Activated CD4-positive, CD25-positive, alpha-beta regulatory T cell treated with anti-CD3 and anti-CD28 coated beads, Interleukin-2, amount 50 U/mL, for 24 hours (primary cell): ENCODE results near the gene FOSL1.

ENCODE experiments used
- ATAC-seq, 2 donors: fragments of 150-1000 bp; cut with Tn5 transposase; one replicate each; pipeline ENCODE4 v1.10.0; 2021; ENCODE audit warnings: mild to moderate bottlenecking in 1 of 2, moderate library complexity in 1 of 2

Gene FOSL1

DNA sequence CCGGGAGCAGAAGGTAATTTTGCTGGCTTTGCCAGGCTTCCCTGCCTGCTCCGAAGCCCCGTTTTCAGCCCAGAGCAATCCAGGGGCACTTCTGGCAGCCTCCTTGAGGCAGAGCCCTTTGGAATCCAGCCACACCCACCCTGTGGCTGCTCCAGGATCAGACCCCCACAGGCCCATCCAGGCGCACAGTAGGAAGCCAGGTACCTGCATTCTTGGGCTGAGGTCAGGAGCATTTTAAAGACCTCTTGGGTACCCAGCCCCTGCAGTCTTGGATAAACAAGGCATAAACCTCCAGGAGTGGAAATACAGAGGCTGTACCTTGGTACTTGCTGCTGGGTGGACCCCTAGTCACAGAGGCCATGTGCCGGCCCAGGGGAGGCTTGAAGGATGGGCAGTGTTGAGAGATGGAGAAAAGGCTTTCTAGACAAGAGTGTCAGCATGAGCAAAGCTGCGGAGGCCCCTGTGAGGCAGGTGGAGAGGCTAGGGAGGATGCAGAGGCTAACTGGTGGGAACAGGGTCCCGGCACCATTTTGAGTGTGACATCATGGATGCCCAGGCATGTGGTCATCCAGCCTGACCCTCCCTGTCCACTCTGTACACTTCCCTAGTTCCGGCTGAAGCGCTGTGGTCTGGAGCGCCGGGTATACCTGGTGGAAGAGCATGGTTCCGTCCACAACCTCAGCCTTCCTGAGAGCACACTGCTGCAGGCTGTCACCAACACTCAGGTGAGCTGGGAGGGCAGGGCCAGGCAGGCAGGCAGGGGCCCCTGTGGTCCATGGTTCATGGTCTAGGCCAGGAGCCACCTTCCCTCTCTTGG, 36.1 kb downstream of the FOSL1 start:
- ATAC-seq, result no peak

DNA sequence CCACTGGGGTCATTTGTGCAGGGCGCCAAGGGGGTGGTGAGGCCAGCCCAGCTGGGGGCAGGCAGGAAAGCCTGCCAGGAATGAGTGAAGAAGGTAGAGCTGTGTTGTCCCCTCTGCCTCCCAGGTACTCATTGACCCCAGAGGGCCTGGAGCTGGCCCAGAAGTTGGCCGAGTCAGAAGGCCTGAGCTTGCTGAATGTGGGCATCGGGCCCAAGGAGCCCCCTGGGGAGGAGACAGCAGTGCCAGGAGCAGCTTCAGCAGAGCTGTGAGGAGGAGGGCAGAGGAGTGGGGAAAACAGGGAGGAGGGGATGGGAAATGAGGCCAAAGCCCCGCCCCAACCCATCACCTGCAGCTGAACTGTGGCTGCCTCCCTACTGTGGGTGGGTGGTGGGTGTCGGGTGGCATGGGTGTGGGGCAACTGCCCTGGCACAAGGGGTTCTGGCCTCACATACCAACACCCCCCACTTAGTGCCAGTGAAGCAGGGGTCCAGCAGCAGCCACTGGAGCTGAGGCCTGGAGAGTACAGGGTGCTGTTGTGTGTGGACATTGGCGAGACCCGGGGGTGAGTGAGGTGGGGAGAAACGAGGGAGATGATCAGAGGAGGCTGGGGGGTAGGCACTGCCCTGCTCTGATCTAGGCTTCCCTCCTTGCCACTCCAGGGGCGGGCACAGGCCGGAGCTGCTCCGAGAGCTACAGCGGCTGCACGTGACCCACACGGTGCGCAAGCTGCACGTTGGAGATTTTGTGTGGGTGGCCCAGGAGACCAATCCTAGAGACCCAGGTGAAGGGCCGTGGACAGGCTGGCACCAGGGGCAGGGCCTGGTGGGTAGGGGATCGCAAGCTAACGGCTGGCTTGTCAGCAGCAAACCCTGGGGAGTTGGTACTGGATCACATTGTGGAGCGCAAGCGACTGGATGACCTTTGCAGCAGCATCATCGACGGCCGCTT, 37.0 kb downstream of the FOSL1 start:
- no peak for ATAC-seq

DNA sequence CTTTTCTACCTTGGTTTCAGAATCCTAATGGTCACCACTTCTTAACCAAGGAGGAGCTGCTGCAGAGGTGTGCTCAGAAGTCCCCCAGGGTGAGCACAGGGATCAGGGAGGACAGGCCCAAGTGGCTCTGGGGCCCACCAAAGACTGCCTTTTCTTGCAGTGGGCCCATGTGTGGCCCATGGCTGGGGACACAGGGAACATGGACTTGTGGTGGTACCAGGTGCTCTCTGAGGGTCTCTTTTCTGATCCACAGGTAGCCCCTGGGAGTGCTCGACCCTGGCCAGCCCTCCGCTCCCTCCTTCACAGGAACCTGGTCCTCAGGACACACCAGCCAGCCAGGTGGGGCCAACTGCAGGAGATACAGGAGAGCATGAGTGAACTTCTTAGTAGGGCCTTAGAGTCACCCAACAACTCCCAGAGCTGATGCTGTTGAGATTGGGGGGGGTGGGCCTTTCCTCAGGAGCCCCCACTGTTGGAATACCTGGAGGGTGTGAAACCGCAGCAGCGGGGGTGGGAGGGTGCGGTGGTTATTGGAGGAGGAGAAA, 37.9 kb downstream of the FOSL1 start:
- ATAC-seq, result no peak

DNA sequence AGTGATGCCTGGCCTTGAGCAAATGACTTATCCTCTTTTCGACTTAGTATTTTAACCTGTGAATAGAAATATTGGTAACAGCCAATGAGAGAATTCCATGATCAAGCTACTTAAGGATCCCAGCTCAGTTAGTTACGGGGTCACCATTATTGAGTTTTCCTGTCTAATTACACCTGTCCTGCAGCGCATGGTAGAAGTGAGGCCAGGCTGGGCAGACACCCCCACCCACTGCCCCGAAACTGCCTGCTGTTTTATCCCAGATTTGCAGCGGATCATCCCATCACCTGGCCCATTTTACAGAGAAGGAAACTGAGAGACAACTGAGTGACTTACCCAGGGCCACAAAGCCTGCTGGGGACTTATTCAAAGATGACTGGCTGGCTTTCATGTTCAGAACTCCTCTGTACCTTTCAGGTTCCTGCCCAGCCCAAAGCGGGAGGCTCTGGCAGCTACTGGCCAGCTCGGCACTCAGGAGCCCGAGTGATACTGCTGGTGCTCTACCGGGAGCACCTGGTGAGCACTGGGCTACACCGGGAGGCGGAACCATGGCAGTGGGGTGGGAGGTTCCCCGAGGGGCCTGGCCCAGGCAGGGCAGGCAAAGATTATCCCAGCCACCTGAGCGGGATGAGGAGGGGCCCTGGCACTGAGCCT, 38.5 kb downstream of the FOSL1 start:
- no peak for ATAC-seq

DNA sequence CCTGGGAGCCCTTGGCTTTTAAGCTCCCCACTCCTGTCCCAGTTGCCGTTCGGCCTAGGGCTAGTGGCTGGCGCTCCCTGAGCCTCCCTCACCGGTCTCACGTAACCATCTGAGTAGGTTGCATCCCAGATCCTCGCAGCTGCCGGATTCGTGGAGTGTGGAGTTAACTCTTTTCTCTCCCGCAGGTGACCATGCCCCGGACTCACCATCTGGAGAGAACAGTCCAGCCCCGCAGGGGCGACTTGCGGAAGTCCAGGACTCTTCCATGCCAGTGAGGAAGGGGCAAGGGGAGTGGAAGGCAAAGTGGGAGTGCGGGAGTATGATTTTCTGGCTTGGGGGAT, 39.1 kb downstream of the FOSL1 start:
- ATAC-seq, result no peak

DNA sequence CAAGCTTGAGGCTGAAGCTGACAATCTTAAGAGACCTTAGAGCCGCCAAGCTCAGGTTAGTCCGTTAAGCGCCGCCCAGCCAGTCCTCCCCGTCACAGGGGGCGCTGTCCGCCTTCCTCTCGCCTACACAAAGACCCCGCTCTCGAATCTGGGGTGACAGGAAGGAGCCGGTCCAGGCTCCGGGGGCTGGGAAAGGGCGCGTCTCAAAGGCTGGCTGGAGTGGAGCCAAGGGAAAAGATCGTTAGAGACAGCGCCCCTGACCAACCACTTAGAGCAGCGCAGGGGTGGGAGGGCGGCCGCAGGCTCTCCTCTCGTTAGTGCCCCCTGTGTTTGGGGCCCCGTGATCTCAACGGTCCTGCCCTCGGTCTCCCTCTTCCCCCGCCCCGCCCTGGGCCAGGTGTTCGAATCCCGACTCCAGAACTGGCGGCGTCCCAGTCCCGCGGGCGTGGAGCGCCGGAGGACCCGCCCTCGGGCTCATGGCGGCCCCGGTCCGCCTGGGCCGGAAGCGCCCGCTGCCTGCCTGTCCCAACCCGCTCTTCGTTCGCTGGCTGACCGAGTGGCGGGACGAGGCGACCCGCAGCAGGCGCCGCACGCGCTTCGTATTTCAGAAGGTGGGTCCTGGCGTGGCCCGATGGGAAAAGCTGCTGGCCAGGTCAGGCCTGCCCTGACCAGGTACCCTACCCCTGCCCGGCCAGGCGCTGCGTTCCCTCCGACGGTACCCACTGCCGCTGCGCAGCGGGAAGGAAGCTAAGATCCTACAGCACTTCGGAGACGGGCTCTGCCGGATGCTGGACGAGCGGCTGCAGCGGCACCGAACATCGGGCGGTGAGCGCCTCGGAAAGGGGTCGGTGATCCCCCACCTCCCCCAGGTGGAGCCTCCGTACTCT, 39.7 kb downstream of the FOSL1 start, which contains the start of gene MUS81:
MUS81 (plus strand) TSS at position 156 of the 887 bp plus-strand sequence; CDS start at position 477, 321 bp downstream.
- ATAC-seq, result peak; percentile 45 to 47

DNA sequence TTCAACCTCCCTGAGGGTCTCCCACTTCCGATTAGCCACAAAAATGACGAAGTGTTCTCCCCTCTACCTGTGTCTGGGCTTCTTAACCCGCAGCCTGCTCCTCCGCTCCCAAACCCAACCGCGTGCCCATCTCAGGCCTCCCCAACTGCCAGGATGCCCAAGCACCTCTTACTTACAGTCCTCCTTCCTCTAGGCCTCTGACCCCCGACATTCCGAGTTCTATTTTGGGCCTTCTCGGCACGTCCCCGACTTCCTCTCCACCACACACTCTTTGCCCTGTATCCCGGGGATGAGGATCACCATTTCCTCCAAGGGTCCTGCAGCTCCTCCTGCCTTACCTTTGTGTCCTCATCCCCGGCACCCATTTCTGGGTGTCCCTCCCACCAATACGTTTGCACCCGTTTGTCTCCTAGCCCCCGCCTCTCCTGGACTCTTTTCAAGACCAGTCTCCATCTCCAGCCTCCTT, 40.3 kb downstream of the FOSL1 start:
- no peak for ATAC-seq

DNA sequence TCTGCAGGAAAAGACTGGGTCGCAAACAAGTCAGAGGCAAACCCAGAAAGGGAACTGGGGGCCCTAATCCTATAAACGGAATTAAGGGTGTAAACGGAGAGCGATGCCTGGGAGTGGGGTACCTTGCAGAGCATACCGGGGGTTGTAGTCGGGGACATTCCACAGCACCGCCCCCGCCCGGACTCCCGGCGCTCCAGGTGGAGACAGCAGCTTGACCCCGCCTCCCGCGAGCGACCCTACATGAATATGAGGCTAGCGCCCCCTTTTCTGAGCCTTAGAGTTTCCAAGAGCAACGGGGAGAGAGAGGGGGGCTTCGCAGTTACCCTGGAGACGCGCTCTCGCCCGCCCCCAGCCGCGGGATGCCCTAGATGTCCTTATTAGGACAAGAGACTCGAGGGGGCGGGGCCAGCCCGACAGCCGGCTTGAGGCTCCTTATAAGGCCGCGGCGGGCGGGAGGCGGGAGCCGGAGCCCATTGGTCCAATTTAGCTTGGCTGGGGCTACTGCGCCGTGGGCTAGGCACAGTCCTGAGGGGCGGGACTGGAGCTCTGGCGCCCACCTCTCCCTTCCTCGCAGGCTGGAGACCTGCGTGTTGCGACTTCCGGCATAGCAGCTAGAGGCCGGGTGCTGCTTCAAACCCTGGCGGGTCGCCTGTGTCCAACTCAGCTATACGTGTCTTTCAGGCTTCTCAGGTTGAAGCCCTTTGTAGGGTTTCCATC, 40.9 kb downstream of the FOSL1 start:
- peak; percentile 67 to 70 for ATAC-seq

DNA sequence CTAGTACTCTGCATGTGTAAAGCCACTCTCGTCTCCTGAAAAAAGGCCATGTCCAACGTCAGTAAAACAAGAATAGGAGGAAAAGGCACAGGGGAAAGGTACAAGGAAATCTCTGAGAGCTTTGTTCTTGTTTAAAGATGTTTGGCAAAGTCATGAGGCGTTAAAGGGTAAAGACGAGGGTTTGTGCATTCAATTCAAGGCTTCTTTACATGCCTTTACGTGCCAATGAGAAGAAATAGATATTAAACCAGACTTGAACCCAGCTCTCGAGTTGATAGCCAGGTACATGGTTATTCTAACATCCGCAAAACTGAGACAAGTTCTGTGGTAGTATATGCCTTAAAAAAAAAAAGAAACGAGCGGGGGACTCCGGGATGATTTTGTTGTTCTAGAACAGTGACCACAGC, 41.5 kb downstream of the FOSL1 start:
- no peak for ATAC-seq

DNA sequence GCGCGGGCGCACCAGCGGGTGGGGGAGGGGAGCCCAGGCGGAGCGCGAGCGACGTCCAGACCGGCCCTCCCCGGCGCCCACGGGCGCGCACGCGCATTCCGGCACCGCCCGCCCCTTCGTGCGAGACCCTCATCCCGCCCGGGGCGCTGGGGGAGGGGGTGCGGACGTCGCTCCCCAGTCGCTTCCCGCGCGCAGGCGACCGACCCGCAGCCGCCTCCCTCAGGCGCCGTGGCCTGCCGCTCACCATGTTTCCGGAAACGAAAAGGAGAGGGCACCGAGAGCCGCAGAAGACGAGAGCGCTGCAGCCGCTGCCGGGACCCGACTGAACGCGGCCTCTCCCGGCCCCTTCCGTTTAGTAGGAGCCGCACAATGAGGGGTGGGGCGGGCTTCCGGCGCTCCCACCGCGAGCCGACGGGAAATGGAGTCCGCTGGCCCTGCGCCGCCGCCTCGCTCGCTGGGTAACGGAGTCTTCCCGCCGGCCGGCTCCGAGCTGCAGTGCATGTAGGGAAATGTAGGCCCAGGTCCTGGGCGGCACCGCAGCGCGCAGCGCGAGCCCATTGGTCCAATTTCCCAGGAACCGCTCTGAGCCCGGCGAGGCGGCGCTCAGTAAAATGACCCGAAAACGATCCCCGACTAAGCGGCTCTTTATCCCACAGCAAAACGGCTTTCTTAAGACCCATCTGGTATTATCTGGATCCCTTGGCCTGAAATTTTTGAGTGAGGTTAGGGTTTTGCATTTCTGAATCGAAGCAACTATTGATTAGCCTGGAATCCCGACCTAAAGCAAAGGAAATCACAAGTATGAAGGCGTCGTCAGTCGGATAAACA, 42.1 kb downstream of the FOSL1 start, which contains the start of gene CFL1:
CFL1 (minus strand) TSS at position 328 of the 828 bp plus-strand sequence; CDS start at position 247, 81 bp downstream.
- ATAC-seq, result peak; percentile 76

DNA sequence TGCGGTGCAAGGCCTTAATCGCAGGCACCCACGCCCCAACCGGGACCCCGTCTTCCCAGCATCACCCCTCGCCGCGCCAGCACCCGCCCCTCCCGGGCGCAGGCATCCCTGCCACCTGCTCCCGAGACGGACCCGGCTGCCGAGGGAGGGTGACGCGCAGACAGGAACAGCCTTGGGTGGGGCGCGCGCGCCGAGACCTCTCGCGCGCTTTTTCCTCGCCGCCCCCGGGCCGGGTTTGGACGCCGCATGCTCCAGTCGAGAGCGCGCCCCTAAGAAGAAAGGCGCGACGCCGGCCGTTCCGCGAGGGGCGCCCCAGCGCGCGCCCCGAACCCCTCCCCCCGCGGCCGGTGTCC, 42.7 kb downstream of the FOSL1 start:
- ATAC-seq, result no peak

DNA sequence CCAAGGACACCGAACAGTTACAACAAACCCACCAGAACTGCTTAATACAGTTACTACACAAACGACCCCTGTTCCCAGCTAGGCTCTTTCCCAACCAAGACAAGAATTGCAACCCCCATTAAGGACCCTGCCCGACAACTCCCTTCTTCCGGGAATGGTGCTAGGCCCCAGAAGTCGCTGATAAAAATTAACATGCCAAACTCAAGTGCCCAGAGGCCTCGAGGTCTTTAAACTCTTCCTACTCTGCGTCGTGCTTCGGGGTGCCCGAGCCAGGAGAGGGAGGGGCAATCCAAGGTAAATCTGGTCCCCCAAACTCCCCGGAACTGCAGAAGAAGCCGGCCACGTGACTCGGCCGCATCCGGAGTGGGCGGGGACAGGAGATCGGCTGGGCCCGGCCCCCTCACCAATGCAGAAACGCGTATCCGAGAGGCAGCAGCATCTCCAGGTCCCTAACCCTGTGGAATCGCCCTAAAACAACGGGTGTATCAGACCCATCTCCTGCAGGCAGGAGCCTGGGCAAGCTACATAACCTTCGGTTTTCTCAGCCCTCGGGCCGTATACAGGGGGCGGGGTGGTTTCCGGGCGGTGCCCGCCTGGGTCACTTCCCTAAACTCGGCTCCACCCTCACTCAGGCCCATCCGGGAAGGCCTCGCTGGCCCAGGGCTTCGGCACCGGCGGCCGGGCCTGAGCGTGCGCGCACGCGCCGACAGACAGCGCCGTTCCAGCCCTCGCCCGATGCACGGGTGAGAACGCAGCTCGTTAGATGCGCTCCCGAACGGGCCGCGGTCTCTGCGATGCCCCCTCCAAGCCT, 43.3 kb downstream of the FOSL1 start:
- peak in 1 of 2 donors; percentile 3 for ATAC-seq

DNA sequence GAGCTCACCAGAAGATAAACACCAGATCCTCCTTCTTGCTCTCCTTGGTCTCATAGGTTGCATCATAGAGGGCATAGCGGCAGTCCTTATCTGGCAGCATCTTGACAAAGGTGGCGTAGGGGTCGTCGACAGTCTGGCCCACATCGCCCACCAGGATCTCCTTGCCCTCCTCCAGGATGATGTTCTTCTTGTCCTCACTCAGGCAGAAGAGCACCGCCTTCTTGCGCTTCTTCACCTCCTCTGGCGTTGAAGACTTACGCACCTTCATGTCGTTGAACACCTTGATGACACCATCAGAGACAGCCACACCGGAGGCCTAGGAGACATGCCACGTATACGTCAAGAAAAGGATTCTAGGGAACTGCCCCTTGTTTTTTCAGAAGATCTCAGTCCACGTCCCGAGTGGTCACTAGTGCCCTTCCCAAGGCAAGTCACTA, 44.2 kb downstream of the FOSL1 start:
- no peak for ATAC-seq

DNA sequence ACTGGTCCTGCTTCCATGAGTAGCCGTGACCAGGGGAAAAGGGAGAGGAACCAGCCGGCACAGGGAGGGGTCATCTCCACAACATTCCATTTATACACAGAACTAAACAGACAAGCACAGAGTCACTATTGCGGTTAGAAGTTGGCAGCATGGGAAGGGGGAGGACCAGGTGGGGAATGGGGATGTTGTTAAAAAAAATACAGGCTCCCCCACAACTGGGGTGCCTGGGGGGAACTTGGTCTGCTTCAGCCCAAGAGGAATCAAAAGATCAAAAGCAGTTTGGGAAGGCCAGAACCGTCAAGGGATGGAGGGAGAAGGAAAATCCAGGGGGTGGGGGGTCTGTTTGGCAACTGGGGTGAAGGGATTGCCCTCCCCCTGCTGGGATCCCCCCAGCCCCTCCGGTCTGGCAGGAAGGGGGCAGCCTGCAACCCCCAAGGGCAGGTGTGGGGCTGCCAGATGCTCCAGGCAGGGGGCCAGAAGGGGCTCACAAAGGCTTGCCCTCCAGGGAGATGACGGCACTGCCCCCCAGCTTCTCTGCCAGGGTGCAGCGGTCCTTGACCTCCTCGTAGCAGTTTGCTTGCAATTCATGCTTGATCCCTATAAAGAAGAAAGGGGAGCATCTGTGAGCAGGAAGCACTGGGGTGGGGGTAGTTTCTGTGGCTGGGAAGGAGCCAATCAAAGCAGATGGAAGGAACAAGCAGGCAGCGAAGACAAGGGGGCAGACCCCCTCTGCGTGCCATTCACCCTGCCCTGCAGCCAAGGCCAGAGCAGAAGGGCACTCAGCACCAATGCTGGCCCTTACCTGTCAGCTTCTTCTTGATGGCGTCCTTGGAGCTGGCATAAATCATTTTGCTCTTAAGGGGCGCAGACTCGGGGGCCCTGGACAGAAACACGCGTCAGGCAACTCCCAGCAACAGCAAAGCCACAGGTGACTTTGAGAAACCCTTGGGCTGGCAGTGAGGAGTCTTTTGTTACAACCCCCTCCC, 45.0 kb downstream of the FOSL1 start:
- no peak for ATAC-seq

DNA sequence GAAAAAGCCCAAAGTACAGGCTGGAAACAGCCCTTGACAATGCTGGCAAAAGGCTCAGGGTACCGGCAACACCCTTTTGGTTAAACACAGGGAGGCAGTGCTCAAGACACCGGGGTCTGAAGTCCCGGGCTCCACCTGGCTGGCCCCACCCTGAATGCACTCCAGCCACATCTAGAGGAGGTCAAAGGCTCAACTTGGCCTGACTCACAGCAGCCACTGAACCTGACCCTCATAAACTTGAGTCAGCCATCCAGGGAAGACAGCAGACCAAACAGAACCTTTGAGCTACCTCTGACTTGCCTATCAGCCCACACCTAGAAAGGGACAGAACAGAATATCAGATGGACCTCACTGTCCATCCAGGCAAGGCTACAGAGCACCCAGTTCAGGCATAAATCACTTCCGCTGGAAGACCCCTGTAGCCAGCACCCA, 46.0 kb downstream of the FOSL1 start:
- ATAC-seq, result no peak

DNA sequence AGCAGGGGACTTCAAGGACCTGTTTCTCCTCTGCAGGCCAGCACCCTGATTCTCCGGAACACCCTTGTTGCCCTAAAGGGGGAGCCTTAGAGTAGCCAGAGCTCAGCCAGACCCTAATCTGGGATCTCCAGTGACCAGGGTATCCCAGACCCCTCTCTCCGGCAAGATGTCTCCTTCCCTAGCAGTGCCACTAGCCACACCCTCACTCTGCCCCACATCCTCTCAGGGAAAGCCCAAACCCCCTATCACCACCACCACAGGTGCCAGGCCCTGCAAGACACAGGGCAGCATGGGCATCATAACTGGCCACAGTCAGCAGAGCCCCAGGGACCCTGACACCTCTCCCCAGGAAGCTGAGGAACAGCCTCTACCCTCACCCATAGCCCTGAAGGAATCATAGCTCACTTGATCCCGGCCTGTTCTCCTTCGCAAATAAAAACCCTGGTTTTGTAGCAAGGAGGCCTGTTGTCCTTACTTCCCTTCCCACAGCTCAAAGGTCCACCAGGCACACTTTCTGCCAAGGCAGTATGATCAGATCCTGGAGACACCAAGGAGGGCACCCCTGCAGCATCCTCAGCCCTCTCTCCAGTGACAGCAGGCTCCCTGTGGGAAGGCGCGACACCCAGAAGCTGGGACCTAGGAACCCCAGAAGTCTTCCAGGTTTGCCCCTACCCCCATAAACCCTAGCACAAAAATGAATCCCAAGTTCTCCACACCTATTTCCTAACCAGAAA, 46.8 kb downstream of the FOSL1 start:
- ATAC-seq, result no peak
